Measurements from ENCODE around the gene ALOX5. TPM values are rescaled to one million over a fixed set of nuclear protein-coding genes. Genes with fewer than 3 reads are reported as not detected.
A peak's percentile ranks its signal among the peaks of the same experiment; 100 is the strongest.

ALOX5 gene
- total and polyA plus RNA-seq, 2 donors (not counting 1 experiment from before 2014, with no cell fraction given), result 354 to 888 TPM

GRCh38 chr10:45418849-45419675 lies 45.0 kb downstream of the ALOX5 start:
- Mint-ChIP-seq H3K4me1 (peaks cover 67% of the 10 kb centered on the region), H3K4me3 (peak overlapping the region; percentile 97), H3K27me3 (no peaks in the 10 kb centered on the region), H3K27ac (peak overlapping the region; percentile 94), H3K9me3 (ENCODE audit: insufficient read depth) (no peaks in the 10 kb centered on the region)
- CTCF ChIA-PET, result interaction anchor here (0.9 to 3.5 kb wide), 4 partner anchors 43 to 169 kb away, joined by 3 to 18 read pairs (median 4); no protein-coding TSS in a partner anchor
- Histone ChIP-seq H3K9ac (ENCODE audit: low read length) (peak overlapping the region; percentile 75), H3K4me1 (ENCODE audit: control insufficient read depth in 2 of 2, insufficient read depth in 2 of 2, low read length in 2 of 2) (peaks cover 49 to 60% of the 10 kb centered on the region in 2 donors), H3K27me3 (replicated peaks in 1 of 4; ENCODE audit: control extremely low read depth in 1 of 4, control insufficient read depth in 3 of 4, insufficient read depth in 4 of 4, low read length in 3 of 4) (no peaks in the 10 kb centered on the region), H3K9me3 (ENCODE audit: control extremely low read depth in 1 of 3, control insufficient read depth in 2 of 3, insufficient read depth in 1 of 3, low read length in 2 of 3) (no peaks in the 10 kb centered on the region), H3K4me3 (ENCODE audit: control extremely low read depth in 1 of 5, extremely low read depth in 1 of 5, insufficient read depth in 1 of 5, low read depth in 2 of 5, low read length in 4 of 5) (peak overlapping the region; percentile 9 to 75 (median 64)), H3K79me2 (ENCODE audit: control insufficient read depth, insufficient read depth, low read length) (peaks cover 55% of the 10 kb centered on the region), H3K27ac (ENCODE audit: low read length in 2 of 2) (peak overlapping the region; percentile 84 to 85), H3K36me3 (replicated peaks in 1 of 2; ENCODE audit: control extremely low read depth in 1 of 2, control insufficient read depth in 1 of 2, extremely low read depth in 1 of 2, insufficient read depth in 2 of 2, low read length in 1 of 2) (peaks cover 3 to 42% of the 10 kb centered on the region in 2 experiments), H4K20me1 (ENCODE audit: control insufficient read depth, insufficient read depth, low read length, poor library complexity, severe bottlenecking) (peaks cover 18% of the 10 kb centered on the region), H3K4me2 (replicated peaks; ENCODE audit: low read depth, low read length, poor library complexity, severe bottlenecking) (peak overlapping the region; percentile 96), H2AFZ (ENCODE audit: insufficient read depth, low read depth, low read length, poor library complexity, severe bottlenecking) (peak overlapping the region; percentile 81)
- DNase-seq, result peak; percentile 64
- ATAC-seq (ENCODE audit: low read depth), result peak; percentile 70
- TF ChIP-seq EZH2 (IDR thresholded peaks at IDR 0.05; ENCODE audit: borderline replicate concordance, insufficient read depth, low read depth, low read length, poor library complexity, severe bottlenecking), result no peak
- TF ChIP-seq, protein P1, sequence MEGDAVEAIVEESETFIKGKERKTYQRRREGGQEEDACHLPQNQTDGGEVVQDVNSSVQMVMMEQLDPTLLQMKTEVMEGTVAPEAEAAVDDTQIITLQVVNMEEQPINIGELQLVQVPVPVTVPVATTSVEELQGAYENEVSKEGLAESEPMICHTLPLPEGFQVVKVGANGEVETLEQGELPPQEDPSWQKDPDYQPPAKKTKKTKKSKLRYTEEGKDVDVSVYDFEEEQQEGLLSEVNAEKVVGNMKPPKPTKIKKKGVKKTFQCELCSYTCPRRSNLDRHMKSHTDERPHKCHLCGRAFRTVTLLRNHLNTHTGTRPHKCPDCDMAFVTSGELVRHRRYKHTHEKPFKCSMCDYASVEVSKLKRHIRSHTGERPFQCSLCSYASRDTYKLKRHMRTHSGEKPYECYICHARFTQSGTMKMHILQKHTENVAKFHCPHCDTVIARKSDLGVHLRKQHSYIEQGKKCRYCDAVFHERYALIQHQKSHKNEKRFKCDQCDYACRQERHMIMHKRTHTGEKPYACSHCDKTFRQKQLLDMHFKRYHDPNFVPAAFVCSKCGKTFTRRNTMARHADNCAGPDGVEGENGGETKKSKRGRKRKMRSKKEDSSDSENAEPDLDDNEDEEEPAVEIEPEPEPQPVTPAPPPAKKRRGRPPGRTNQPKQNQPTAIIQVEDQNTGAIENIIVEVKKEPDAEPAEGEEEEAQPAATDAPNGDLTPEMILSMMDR (IDR thresholded peaks at IDR 0.05), result no peak
- intact Hi-C loops (cut with micrococcal nuclease), result loop anchor here (1.0 to 2.0 kb wide), 4 partner anchors 14 to 175 kb away; no protein-coding TSS in a partner anchor
- under 1% methylated on average over 56 of the region's 60 CpGs for WGBS (ENCODE audit: insufficient coverage)
- POLR2A ChIA-PET, result interaction anchor here (1.3 to 3.1 kb wide), 2 partner anchors 42 to 43 kb away, joined by 5 to 28 read pairs; no protein-coding TSS in a partner anchor
